Ascending aorta (tissue), 2 donors: ENCODE results near the gene DNAJC30. TPM values are rescaled to one million over a fixed set of nuclear protein-coding genes. Genes with fewer than 3 reads are reported as not detected.

ENCODE experiments used
- DNase-seq, 2 donors: peaks; one replicate each; pipeline ENCODE4 v3.0.0-alpha.2; 2019; ENCODE audit warnings: low spot score in 2 of 2
- H3K27ac ChIP-seq, 2 donors: fragments of 200-600 bp; sonication (generic); one replicate each; pipeline ENCODE4 v1.5.1; 2016 to 2017; ENCODE audit warnings: mild to moderate bottlenecking in 1 of 2
- H3K27me3 ChIP-seq: fragments of 200-600 bp; sonication (generic); one replicate; pipeline ENCODE4 v1.5.1; 2017
- H3K36me3 ChIP-seq, 2 donors: fragments of 200-600 bp; sonication (generic); one replicate each; pipeline ENCODE4 v1.5.1; 2016
- H3K4me1 ChIP-seq, 2 donors: fragments of 200-600 bp; sonication (generic); one replicate each; pipeline ENCODE4 v1.5.1; 2016 to 2017; ENCODE audit warnings: mild to moderate bottlenecking in 1 of 2
- H3K4me3 ChIP-seq, 2 donors: fragments of 200-600 bp; sonication (generic); one replicate each; pipeline ENCODE4 v1.5.1; 2016 to 2017; ENCODE audit warnings: mild to moderate bottlenecking in 1 of 2
- H3K9me3 ChIP-seq, 2 donors: fragments of 200-600 bp; sonication (generic); one replicate each; pipeline ENCODE4 v1.5.1; 2016
- CTCF ChIP-seq, 3 experiments: fragments of 200-600 bp in 2 of 3; fragments of 450-650 bp in 1 of 3; sonication (generic) in 2 of 3; IDR thresholded peaks; one replicate each; pipeline ENCODE4 v1.5.1; 2016 to 2019; ENCODE audit warnings: antibody characterized with exemption in 3 of 3, mild to moderate bottlenecking in 1 of 3, moderate library complexity in 1 of 3
- intact Hi-C: fragments of 100-400 bp; cut with DNase I; formaldehyde crosslinking; loops from one replicate; pipeline ENCODE4 v1.15.1; 2023
- total RNA-seq: library from RNA; depleted of rRNA; stranded (reverse); fragments of >200 nt; gene quantifications from one replicate; pipeline ENCODE4 v1.1.0, GENCODE V29; 2016

Gene DNAJC30
- 16.0 TPM for total RNA-seq

- peaks cover 17 to 27% of the 10 kb centered on the region in 2 donors for H3K36me3 ChIP-seq
- intact Hi-C loops: loop anchor here (1.0 to 2.0 kb wide), 2 partner anchors 15 to 36 kb away; partner anchors contain the start of gene STX1A
- no peaks in the 10 kb centered on the region for H3K27me3 ChIP-seq
- peak within 1 kb of the TSS; percentile 82 to 99 for H3K4me3 ChIP-seq
- peak within 1 kb of the TSS; percentile 86 to 90 for H3K27ac ChIP-seq
- DNase-seq: peak; percentile 88 to 98
- H3K4me1 ChIP-seq: peaks cover 7 to 23% of the 10 kb centered on the region in 2 donors
- TF ChIP-seq CTCF (IDR thresholded peaks at IDR 0.05): peak; percentile 5 to 31 (median 8)
- no peaks in the 10 kb centered on the region for H3K9me3 ChIP-seq
These were observed at the start of gene DNAJC30, which contains the start of gene BUD23 for GRCh38 chr7:73683056-73683787. Gene DNAJC30, minus strand, starts transcription at chr7:73683453. Its CDS starts 30 bp downstream, at chr7:73683423. Gene BUD23, plus strand, starts transcription at chr7:73683597. Its CDS starts 29 bp downstream, at chr7:73683626.

- H3K4me3 ChIP-seq: no peak overlapping the region
- DNase-seq: no peak
- H3K4me1 ChIP-seq: peaks cover under 1 to 4% of the 10 kb centered on the region in 2 donors
- no peak overlapping the region for H3K27ac ChIP-seq
- peaks cover 6 to 11% of the 10 kb centered on the region in 2 donors for H3K36me3 ChIP-seq
- no peaks in the 10 kb centered on the region for H3K9me3 ChIP-seq
- no peak for TF ChIP-seq CTCF (IDR thresholded peaks at IDR 0.05)
- no peaks in the 10 kb centered on the region for H3K27me3 ChIP-seq
- intact Hi-C loops: no loop called here
These were observed 49.1 kb upstream of the DNAJC30 start for GRCh38 chr7:73732397-73732796.

- H3K27me3 ChIP-seq: no peaks in the 10 kb centered on the region
- no peak for TF ChIP-seq CTCF (IDR thresholded peaks at IDR 0.05)
- H3K27ac ChIP-seq: no peak overlapping the region
- no peaks in the 10 kb centered on the region for H3K36me3 ChIP-seq
- no peak overlapping the region for H3K4me3 ChIP-seq
- H3K9me3 ChIP-seq: no peaks in the 10 kb centered on the region
- intact Hi-C loops: no loop called here
- H3K4me1 ChIP-seq: peaks cover 0 to 3% of the 10 kb centered on the region in 2 donors
- DNase-seq: no peak
These were observed 47.2 kb upstream of the DNAJC30 start for GRCh38 chr7:73730485-73730884.

- DNase-seq: no peak
- H3K4me3 ChIP-seq: no peak overlapping the region
- no peaks in the 10 kb centered on the region for H3K4me1 ChIP-seq
- no peak for TF ChIP-seq CTCF (IDR thresholded peaks at IDR 0.05)
- no peak overlapping the region for H3K27ac ChIP-seq
- no peaks in the 10 kb centered on the region for H3K36me3 ChIP-seq
- intact Hi-C loops: no loop called here
- H3K9me3 ChIP-seq: no peaks in the 10 kb centered on the region
- no peaks in the 10 kb centered on the region for H3K27me3 ChIP-seq
These were observed 45.3 kb upstream of the DNAJC30 start for GRCh38 chr7:73728551-73728950.

GRCh38 chr7:73727952-73728351, 44.7 kb upstream of the DNAJC30 start:
- no peak overlapping the region for H3K27ac ChIP-seq
- DNase-seq: no peak
- no peak overlapping the region for H3K4me3 ChIP-seq
- intact Hi-C loops: no loop called here
- H3K36me3 ChIP-seq: no peaks in the 10 kb centered on the region
- no peak for TF ChIP-seq CTCF (IDR thresholded peaks at IDR 0.05)
- no peaks in the 10 kb centered on the region for H3K4me1 ChIP-seq
- H3K9me3 ChIP-seq: no peaks in the 10 kb centered on the region
- H3K27me3 ChIP-seq: no peaks in the 10 kb centered on the region
